ENCODE measurements around the gene CEACAM7.

GRCh38 chr19:41699231-41699967, 11.3 kb upstream of the CEACAM7 start:
- TF ChIP-seq, protein P1, sequence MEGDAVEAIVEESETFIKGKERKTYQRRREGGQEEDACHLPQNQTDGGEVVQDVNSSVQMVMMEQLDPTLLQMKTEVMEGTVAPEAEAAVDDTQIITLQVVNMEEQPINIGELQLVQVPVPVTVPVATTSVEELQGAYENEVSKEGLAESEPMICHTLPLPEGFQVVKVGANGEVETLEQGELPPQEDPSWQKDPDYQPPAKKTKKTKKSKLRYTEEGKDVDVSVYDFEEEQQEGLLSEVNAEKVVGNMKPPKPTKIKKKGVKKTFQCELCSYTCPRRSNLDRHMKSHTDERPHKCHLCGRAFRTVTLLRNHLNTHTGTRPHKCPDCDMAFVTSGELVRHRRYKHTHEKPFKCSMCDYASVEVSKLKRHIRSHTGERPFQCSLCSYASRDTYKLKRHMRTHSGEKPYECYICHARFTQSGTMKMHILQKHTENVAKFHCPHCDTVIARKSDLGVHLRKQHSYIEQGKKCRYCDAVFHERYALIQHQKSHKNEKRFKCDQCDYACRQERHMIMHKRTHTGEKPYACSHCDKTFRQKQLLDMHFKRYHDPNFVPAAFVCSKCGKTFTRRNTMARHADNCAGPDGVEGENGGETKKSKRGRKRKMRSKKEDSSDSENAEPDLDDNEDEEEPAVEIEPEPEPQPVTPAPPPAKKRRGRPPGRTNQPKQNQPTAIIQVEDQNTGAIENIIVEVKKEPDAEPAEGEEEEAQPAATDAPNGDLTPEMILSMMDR (IDR thresholded peaks at IDR 0.05 in 8 of 11, conservative IDR thresholded peaks at IDR 0.05 in 3 of 11), result no peak
- no peak for TF ChIP-seq POLR2A (IDR thresholded peaks at IDR 0.05)
- TF ChIP-seq POLR2AphosphoS5 (IDR thresholded peaks at IDR 0.05), result no peak
